ENCODE results near the gene TCOF1.

TCOF1 gene

DNA sequence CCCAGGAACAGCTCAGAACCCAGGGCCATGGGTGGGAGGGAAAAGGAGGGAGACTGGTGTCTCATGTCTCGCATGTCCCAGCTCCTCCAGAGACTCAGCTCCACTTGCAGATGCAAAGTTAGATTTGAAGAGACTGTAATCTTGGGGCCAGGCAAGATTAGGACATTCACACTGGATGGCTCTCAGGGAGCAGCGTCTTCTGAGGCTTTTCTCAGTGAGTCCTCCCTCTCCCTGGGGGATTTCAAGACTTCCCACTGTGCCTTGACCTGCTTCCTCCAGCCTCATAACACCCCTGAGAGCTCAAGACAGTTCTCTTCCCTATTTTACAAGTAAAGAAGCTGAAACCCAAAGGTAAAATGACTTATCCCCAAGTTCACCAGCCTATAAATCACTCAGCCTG, 10.5 kb upstream of the TCOF1 start:
- ATAC-seq = no peak

DNA sequence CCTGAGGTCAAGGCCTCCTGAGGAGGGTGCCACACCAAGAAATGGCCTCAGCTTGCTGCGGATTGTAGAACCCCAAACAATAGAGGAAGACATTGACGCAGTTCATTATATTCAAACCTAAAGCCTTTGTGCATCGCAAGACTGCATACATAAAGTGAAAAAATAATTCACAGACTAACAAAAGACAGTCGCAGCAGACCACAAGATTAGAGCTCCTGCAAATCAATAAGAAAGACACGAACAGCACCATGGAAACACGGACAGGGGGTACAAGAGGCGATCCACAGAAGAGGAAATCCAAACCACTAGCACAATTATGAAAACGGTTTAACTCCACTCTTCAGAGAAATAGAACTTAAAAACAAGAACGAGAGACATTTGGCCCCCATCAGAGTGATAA, 10.0 kb upstream of the TCOF1 start:
- TF ChIP-seq BACH2 (CRISPR knock-in tag; IDR thresholded peaks at IDR 0.05; ENCODE audit: borderline replicate concordance) (no peak), RARB (CRISPR knock-in tag; IDR thresholded peaks at IDR 0.05) (no peak), PPARA (CRISPR knock-in tag; IDR thresholded peaks at IDR 0.05; ENCODE audit: borderline replicate concordance) (no peak), ZFP30 (CRISPR knock-in tag; IDR thresholded peaks at IDR 0.05) (no peak), ZC3H10 (CRISPR knock-in tag; IDR thresholded peaks at IDR 0.05) (no peak), TOX (CRISPR knock-in tag; IDR thresholded peaks at IDR 0.05; ENCODE audit: borderline replicate concordance) (no peak), ESRRG (CRISPR knock-in tag; IDR thresholded peaks at IDR 0.05) (no peak), ZFP3 (CRISPR knock-in tag; IDR thresholded peaks at IDR 0.05) (no peak), ARNTL (CRISPR knock-in tag; IDR thresholded peaks at IDR 0.05; ENCODE audit: borderline replicate concordance, low read depth) (no peak), ISL1 (CRISPR knock-in tag; IDR thresholded peaks at IDR 0.05) (no peak), CREB5 (CRISPR knock-in tag; IDR thresholded peaks at IDR 0.05; ENCODE audit: low read depth) (no peak), TCF4 (CRISPR knock-in tag; IDR thresholded peaks at IDR 0.05; ENCODE audit: borderline replicate concordance) (no peak), ZNF70 (CRISPR knock-in tag; IDR thresholded peaks at IDR 0.05) (no peak)
- TF ChIP-seq, protein P1, sequence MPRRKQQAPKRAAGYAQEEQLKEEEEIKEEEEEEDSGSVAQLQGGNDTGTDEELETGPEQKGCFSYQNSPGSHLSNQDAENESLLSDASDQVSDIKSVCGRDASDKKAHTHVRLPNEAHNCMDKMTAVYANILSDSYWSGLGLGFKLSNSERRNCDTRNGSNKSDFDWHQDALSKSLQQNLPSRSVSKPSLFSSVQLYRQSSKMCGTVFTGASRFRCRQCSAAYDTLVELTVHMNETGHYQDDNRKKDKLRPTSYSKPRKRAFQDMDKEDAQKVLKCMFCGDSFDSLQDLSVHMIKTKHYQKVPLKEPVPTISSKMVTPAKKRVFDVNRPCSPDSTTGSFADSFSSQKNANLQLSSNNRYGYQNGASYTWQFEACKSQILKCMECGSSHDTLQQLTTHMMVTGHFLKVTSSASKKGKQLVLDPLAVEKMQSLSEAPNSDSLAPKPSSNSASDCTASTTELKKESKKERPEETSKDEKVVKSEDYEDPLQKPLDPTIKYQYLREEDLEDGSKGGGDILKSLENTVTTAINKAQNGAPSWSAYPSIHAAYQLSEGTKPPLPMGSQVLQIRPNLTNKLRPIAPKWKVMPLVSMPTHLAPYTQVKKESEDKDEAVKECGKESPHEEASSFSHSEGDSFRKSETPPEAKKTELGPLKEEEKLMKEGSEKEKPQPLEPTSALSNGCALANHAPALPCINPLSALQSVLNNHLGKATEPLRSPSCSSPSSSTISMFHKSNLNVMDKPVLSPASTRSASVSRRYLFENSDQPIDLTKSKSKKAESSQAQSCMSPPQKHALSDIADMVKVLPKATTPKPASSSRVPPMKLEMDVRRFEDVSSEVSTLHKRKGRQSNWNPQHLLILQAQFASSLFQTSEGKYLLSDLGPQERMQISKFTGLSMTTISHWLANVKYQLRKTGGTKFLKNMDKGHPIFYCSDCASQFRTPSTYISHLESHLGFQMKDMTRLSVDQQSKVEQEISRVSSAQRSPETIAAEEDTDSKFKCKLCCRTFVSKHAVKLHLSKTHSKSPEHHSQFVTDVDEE (CRISPR knock-in tag; IDR thresholded peaks at IDR 0.05) = no peak
- ATAC-seq = no peak

More for the DNA sequence above, 10.5 kb upstream of the TCOF1 start:
- TF ChIP-seq TCF4 (CRISPR knock-in tag; IDR thresholded peaks at IDR 0.05; ENCODE audit: borderline replicate concordance) = no peak
- TF ChIP-seq OSR1 (CRISPR knock-in tag; IDR thresholded peaks at IDR 0.05) = no peak
- TF ChIP-seq CREB5 (CRISPR knock-in tag; IDR thresholded peaks at IDR 0.05; ENCODE audit: low read depth) = no peak

- ATAC-seq = no peak
- TF ChIP-seq CREB5 (CRISPR knock-in tag; IDR thresholded peaks at IDR 0.05; ENCODE audit: low read depth) = no peak
- TF ChIP-seq, protein P2, sequence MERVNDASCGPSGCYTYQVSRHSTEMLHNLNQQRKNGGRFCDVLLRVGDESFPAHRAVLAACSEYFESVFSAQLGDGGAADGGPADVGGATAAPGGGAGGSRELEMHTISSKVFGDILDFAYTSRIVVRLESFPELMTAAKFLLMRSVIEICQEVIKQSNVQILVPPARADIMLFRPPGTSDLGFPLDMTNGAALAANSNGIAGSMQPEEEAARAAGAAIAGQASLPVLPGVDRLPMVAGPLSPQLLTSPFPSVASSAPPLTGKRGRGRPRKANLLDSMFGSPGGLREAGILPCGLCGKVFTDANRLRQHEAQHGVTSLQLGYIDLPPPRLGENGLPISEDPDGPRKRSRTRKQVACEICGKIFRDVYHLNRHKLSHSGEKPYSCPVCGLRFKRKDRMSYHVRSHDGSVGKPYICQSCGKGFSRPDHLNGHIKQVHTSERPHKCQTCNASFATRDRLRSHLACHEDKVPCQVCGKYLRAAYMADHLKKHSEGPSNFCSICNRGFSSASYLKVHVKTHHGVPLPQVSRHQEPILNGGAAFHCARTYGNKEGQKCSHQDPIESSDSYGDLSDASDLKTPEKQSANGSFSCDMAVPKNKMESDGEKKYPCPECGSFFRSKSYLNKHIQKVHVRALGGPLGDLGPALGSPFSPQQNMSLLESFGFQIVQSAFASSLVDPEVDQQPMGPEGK (CRISPR knock-in tag; IDR thresholded peaks at IDR 0.05; ENCODE audit: borderline replicate concordance) = no peak
- TF ChIP-seq TOX (CRISPR knock-in tag; IDR thresholded peaks at IDR 0.05; ENCODE audit: borderline replicate concordance) = no peak
- TF ChIP-seq RARB (CRISPR knock-in tag; IDR thresholded peaks at IDR 0.05) = no peak
- TF ChIP-seq PPARA (CRISPR knock-in tag; IDR thresholded peaks at IDR 0.05; ENCODE audit: borderline replicate concordance) = no peak
- no peak for TF ChIP-seq OSR1 (CRISPR knock-in tag; IDR thresholded peaks at IDR 0.05)
- TF ChIP-seq CSDC2 (CRISPR knock-in tag; IDR thresholded peaks at IDR 0.05) = no peak
- no peak for TF ChIP-seq TCF4 (CRISPR knock-in tag; IDR thresholded peaks at IDR 0.05; ENCODE audit: borderline replicate concordance)
- no peak for TF ChIP-seq BACH2 (CRISPR knock-in tag; IDR thresholded peaks at IDR 0.05; ENCODE audit: borderline replicate concordance)
- TF ChIP-seq ZFP30 (CRISPR knock-in tag; IDR thresholded peaks at IDR 0.05) = no peak
- no peak for TF ChIP-seq ZNF565 (CRISPR knock-in tag; conservative IDR thresholded peaks at IDR 0.05; ENCODE audit: low read depth)
- no peak for TF ChIP-seq ESRRG (CRISPR knock-in tag; IDR thresholded peaks at IDR 0.05)
- no peak for TF ChIP-seq ZFP3 (CRISPR knock-in tag; IDR thresholded peaks at IDR 0.05)
- no peak for TF ChIP-seq ISL1 (CRISPR knock-in tag; IDR thresholded peaks at IDR 0.05)
- TF ChIP-seq ZC3H10 (CRISPR knock-in tag; IDR thresholded peaks at IDR 0.05) = no peak
Measured at GRCh38 chr5:150349681-150350275, 7.7 kb upstream of the TCOF1 start.
